NK-92 (cell line): ENCODE results near the gene FZD2.
"Not testable (repeated sequence)": the region's sequence is repeated elsewhere in the genome, so short reads cannot be mapped to it uniquely, and the experiment has no call there.

Source experiments
- DNase-seq: peaks from one replicate; lab custom pipeline; 2025; ENCODE audit not compliant: unreplicated experiment; lab: John Stamatoyannopoulos, UW

Gene FZD2

DNA sequence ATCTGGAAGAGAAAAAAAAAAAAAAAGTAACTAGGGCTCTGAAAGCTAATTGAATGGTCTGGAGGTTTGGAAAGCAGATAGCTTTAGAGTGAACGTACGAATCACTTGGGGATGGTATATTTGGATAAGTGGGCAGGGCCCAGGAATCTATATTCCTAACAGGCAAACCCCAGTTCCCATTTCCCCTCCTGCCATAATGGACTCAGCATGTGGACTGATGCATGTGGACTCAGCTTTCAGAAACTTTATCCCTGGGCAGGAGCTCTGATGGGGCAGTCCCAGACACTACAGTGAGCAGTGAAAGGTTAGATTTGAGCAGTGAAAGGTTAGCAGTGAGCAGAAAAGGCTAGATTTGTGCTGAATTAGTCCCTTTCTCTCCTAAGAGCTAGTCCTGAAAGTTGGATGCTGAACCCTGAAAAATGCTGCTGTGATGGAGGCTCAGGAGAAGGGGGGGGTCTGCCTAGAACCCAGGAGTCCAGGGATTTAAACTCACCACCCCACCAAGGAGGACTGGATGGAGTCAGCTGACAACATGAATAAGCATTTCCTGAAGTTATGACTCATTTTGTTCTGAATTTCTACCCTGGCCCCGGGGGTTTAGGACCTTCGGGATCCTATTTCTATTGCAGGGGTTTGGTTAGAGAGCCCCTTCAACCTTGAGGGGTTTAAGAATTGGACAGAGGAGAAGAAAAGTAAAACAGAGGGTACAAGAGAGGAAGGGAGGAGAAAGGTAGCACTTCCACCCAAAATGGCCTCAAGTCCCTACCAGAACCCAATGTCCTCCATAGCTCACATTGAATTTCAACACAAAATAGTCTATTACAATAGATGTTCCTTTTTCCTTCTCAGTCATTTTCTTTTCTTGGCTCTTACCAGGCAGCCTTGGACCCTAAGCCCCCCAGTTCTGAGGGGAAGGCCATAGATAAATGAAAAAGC is 10.3 kb upstream of the FZD2 start:
- no peak for DNase-seq

DNA sequence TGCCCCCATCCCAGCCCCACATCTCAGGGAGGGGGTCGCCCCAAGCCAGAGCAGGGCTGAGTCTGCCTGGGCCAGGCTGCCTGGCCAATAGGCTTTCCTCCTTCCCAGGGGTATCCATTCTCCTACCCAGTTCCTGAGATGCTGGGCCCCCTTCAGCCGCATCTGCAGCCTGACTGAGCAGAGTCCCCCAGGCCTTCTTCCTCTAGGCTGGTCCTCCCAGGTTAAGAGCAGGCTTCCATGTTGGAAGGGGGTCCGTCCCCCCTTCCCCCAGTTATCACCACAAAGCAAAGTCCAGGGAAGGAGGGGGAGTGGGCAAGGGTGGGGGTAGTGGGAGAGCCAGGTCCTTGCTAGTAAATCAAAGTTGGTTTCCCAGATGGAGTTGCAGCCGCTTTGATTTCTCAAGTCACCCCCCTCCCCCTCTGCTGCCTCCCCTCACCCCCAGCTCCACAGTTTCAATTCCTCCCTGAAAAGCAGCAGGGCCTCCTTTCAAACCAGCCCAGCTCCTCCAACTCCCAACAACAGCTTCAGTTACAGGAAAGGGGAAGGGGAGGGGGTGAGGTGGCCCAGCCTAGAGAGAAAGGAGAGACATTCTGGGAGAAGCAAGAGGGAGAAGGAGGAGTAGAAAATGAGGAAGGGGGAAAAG is 9.5 kb upstream of the FZD2 start:
- DNase-seq: no peak

DNA sequence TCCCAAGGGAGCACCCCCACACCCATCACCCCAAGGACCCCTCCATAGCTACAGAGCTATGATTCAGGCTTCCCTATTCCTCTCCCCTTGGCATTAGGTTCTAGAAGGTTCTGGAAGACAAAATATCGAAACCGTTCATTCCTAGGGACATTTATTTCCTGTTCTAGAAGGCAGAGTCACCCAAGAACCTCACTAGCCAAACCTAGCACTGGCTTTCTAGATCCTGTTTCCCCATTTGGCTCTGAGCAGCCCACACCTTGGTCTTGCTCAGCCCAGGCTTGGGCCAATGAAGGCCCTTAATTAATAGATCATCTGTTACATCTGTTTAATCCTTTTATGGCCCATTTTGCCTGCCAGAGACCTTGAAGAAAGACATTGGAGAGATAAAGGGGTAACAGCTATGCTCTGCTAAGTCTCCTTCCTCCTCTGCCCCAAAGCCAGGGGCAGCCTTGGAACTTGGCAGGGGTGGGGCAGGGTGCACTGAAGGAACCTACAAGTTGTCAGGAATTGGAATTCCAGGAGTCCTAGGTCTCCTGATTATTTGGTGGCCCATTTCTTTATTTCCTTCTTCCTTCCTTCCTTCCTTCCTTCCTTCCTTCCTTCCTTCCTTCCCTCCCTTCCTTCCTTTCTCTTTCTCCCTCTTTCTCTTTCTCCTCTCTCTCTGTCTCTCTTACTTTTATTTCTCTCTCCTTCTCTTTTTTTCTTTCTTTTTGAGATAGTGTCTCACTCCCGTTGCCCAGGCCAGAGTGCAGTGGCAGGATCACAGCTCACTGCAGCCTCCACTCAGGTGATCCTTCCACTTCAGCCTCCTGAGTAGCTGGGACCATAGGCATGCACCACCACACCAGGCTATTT is 8.7 kb upstream of the FZD2 start:
- no peak for DNase-seq

DNA sequence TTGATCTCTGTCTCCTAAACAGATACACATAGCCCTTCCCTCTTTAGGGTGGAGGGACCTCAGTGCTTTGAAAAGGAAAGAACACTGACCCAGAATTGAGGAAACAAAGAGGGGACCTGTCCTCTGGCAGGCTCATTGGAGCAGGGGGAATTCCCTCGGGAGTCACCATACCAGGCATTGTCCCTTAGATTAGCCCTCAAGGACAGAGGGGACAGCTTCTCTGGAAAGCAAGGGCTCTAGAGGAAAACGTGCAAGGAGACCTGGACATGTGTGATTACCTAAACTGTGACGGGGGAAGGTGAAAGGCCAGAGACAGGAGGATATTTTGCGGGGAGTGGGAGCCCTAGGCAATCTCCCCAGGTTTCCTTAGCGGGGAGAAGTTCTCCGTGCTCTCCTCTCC is 7.6 kb upstream of the FZD2 start:
- DNase-seq: no peak

DNA sequence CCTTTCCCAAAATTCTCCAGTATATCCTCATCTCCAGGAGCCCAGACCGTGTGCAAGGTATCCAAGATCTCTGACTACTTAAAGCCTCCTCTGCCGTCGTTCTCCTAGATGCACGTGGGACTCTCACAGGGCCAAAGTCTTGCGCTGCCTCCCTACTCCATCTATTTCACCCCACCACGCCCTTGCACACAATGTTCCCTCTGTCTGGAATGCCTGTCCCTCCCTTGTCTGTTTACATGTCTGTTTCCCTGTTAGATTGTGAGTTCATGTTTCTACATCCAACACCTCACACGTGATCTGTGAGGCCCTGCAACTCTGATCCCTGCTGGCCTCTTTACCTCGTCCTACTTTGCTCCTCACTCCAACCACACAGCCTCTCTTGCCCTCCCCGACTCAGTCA is 4.9 kb upstream of the FZD2 start:
- DNase-seq: no peak

DNA sequence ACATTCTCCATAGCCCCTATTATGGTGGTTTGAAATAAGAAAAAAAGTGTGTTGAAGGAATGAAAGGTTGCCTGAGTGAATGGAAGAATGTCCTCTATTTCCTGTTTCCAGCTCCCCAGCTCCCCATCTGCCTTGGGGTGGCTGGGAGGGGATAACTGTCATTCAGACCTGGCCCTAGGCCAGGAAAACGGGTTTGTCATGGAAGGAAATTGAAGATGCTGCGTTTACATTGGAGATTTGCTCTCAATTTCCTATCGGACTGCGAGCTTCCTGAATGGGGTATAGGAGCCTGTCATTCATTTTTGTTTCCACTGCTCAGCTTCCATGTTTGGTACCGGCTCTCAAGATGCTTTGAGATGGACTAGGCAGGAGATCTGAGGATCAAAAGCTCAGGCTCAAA is 2.2 kb upstream of the FZD2 start:
- no peak for DNase-seq

DNA sequence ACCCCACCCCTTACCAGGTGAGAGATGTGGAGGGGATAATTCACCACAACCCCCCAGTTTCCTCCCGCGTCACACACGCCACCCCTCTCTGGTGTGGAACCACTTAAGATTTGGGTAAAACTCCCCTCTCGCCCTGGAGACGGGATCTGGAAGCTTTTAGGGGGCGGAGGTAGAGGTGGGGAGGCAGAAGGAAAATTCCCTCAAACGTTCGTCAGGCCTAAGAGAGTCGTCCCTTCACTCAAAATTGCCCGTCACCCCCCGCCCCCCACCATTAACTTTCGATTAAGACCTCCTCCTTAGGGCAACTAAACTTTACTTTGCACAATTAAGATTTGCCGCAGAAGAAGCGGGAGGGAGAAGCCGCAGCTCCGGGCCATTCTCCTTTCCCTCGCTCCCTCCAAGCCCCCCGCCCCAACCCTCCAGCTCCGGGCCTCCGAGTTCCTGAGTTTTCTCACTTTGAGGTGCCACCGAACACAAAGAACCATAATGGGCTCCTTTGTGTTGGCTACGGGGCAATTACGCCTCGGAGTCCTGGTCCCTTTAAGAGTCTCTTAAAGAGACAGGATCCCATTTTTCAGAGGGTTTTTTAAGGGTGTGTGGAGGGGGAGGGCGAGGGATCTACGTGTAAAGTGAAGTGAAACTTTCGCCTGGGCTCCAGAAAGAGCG is 985 bp upstream of the FZD2 start:
- no peak for DNase-seq

DNA sequence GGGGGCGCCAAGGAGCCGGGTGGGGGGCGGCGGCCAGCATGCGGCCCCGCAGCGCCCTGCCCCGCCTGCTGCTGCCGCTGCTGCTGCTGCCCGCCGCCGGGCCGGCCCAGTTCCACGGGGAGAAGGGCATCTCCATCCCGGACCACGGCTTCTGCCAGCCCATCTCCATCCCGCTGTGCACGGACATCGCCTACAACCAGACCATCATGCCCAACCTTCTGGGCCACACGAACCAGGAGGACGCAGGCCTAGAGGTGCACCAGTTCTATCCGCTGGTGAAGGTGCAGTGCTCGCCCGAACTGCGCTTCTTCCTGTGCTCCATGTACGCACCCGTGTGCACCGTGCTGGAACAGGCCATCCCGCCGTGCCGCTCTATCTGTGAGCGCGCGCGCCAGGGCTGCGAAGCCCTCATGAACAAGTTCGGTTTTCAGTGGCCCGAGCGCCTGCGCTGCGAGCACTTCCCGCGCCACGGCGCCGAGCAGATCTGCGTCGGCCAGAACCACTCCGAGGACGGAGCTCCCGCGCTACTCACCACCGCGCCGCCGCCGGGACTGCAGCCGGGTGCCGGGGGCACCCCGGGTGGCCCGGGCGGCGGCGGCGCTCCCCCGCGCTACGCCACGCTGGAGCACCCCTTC is 484 bp downstream of the FZD2 start:
- no peak for DNase-seq

DNA sequence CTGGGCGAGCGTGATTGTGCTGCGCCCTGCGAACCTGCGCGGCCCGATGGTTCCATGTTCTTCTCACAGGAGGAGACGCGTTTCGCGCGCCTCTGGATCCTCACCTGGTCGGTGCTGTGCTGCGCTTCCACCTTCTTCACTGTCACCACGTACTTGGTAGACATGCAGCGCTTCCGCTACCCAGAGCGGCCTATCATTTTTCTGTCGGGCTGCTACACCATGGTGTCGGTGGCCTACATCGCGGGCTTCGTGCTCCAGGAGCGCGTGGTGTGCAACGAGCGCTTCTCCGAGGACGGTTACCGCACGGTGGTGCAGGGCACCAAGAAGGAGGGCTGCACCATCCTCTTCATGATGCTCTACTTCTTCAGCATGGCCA is 1.0 kb downstream of the FZD2 start:
- no peak for DNase-seq

DNA sequence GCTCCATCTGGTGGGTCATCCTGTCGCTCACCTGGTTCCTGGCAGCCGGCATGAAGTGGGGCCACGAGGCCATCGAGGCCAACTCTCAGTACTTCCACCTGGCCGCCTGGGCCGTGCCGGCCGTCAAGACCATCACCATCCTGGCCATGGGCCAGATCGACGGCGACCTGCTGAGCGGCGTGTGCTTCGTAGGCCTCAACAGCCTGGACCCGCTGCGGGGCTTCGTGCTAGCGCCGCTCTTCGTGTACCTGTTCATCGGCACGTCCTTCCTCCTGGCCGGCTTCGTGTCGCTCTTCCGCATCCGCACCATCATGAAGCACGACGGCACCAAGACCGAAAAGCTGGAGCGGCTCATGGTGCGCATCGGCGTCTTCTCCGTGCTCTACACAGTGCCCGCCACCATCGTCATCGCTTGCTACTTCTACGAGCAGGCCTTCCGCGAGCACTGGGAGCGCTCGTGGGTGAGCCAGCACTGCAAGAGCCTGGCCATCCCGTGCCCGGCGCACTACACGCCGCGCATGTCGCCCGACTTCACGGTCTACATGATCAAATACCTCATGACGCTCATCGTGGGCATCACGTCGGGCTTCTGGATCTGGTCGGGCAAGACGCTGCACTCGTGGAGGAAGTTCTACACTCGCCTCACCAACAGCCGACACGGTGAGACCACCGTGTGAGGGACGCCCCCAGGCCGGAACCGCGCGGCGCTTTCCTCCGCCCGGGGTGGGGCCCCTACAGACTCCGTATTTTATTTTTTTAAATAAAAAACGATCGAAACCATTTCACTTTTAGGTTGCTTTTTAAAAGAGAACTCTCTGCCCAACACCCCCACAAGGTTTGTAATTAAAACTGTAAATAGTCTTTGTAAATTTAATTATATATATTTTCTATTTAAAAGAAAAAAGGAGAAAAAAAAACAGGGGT is 1.7 kb downstream of the FZD2 start:
- no peak for DNase-seq

DNA sequence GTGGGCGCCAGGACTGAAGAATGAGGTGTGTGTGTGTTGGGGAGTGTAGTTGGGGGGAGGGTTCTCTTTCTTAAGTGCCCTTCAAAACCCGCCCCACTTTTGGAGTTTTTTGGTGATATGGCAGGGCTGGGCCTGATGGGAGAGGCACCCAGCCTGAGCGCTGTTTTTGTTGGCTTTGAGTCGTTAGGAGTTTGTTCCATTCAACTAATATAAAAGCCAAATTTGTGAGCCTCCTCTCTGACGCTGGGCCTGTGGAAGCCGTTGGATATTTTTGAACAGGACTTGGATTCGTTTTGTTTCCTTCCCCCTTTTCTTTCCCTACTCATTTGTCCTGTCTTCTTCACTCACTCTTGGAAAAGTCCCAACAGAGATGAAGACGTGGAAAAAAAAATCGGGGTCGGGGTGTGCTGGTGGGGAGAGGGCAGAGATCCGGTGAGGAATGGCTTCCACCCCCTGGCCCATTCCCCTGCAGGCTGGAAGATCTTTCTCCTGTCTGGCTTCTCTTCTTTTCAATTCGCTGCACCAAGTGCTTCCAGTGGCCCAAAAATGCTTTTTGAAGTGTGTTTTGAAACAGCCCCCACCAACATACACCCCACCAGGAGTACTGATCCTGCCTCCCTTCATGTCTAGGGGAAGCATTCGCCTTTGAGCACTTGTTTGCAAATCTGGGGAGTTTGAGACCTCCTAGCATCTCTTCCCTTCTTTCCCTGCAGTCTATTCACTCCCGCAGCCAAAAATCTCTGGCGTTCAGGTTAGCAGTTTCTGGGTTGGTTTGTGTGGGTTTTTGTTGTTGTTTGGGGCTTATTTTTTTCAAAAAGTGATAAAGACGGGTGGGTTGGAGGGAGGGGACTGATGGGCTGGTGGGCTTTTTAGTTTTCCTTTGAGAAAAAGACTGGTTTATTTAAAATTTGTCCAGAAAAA is 2.6 kb downstream of the FZD2 start:
- DNase-seq: no peak

DNA sequence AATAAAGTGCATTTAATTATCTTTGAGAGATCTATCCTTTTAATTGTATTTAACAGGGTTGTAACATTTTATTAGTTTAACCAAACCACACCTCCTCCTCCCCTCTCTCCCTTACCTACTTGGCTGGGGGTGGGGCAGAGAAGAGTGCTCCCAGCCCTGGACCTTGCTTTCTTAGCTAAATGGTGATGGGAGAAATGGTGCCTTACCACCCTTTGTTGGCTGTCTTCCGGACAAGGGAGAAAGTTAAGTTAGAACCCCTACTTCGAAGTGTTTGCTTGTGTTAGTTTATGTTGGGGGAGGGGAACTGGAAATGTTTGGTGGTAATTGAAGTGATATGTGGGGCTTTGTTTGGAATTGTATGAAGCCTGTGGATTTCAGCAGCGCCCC is 3.9 kb downstream of the FZD2 start:
- no peak for DNase-seq

DNA sequence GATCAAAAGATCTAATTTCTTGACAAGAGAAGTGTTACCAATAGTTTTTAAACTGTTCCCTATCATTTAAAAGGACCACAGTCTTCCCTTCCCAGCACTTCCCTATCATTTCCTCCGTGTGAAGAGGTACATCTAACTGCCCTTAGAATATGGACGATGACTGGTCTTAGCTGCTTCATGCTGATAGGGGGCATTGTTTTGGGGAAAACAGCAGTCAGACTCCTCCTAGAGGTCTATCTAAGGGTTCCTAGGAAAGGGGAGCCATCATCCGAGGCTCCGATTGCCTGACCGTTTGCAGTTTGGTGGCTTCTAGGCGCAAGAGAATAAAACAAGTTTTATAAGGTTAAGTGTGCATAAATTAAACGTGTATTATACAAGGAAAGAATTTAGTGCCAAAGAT is 7.1 kb downstream of the FZD2 start:
- no peak for DNase-seq

DNA sequence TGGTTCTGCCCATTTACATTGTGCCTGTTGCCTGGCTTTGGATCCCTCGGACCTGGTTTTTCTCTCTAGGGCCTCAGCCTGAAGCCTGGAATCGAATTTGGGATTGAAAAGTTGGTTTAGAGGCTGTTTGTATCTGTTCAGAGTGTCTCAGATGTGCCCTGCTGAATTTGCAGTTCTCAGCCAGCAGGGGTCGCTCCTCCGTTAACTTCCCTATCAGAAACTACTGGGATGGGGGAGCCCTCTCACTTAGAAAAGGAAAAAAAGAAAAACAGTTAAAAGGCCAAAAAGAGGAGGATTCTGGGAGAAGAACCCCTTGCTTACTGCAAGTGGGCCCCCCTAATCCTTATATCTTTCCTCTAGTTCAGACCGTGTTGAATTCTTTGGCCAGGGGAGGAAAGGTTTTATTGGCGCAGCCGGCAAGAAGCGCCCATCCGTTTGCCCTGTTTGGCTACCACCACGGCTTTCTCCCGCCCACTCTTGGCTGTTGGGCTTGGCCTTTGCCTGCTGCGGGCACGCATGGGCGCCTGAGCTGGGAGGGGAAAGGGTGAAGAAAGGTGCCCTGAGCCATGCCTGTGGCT is 8.7 kb downstream of the FZD2 start:
- no peak for DNase-seq

DNA sequence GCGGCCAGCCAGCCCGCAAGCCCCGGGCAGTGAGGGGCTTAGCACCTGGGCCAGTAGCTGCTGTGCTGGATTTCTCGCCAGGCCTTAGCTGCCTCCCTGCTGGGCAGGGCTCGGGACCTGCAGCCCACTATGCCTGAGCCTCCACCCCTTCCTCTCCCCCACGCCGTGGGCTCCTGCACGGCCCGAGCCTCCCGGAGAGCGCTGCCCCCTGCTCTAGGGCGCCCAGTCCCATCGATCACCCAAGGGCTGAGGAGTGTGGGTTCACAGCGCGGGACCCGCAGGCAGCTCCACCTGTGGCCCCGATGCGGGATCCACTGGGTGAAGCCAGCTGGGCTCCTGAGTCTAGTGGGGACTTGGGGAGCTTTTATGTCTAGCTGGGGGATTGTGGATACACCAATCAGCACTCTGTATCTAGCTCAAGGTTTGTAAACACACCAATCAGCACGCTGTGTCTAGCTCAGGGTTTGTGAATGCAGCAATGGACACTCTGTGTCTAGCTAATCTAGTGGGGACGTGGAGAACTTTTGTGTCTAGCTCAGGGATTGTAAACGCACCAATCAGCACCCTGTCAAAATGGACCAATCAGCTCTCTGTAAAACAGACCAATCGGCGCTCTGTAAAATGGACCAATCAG is 11.1 kb downstream of the FZD2 start:
- not testable (repeated sequence) for DNase-seq

DNA sequence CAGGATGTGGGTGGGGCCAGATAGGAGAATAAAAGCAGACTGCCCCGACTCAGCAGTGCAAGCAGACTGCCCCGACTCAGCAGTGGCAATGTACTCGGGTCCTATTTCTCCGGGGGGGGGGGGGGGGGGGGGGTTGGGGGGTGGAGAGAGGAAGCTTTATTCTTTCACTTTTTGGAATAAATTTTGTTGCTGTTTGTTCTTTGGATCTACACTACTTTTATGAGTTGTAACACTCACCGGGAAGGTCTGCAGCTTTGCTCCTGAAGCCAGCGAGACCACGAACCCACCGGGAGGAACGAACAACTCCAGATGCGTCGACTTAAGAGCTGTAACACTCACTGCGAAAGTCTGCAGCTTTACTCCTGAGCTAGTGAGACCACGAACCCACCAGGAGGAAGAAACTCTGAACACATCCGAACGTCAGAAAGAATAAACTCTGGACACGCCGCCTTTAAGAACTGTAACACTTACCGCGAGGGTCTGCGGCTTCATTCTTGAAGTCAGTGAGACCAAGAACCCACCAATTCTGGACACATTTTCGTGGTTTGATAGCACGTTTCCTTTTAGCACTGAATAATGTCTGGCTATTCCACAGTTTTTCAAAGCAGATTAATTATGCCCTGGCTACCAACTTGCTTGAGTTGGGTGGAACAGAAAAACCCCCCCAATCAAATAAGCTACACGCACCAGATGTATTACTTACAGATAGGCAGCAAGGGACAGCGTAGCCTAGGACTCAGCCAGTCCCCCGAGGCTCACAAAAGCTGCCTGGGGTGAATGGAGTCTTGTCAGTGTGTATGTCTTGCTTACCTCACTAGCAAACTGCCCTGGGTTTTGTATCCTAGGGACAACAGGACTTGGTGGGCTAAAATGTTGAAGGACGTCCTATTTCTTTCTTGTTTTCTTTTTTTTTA is 11.9 kb downstream of the FZD2 start:
- DNase-seq: no peak

DNA sequence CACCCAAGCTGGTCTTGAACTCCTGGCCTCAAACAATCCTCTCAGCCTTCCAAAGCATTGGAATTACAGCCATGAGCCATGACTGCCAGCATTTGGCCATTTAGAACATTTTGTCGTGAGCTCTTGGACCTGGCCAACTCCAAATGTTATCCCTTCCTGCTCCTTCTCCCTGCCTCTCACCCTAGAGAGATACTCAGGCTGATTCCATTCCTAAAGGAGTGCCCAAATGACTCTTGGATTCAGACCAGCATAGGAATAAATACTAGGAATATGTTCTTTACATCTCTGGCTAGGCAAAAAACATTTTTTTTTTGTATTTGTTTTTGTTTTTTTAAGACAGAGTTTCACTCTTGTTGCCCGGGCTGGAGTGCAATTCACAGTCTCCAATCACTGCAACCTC is 15.5 kb downstream of the FZD2 start:
- DNase-seq: no peak
